Ishikawa (cell line): ENCODE measurements around the gene NUTF2.

Experiments used
- CEBPB ChIP-seq: IDR thresholded peaks from 2 replicates; pipeline ENCODE4 v1.6.1; 2012
- CREB1 ChIP-seq: IDR thresholded peaks from 2 replicates; pipeline ENCODE4 v1.6.1; 2012; ENCODE audit warnings: low read depth
- EGR1 ChIP-seq: IDR thresholded peaks from 2 replicates; pipeline ENCODE4 v1.6.1; 2012
- EP300 ChIP-seq: IDR thresholded peaks from 2 replicates; pipeline ENCODE4 v1.6.1; 2012; ENCODE audit warnings: borderline replicate concordance
- FOXM1 ChIP-seq: IDR thresholded peaks from 2 replicates; pipeline ENCODE4 v1.6.1; 2012; ENCODE audit warnings: low read depth, borderline replicate concordance
- NFIC ChIP-seq: IDR thresholded peaks from 2 replicates; pipeline ENCODE4 v1.6.1; 2012
- RAD21 ChIP-seq: IDR thresholded peaks from 2 replicates; pipeline ENCODE4 v1.6.1; 2012; ENCODE audit warnings: low read depth
- TAF1 ChIP-seq: IDR thresholded peaks from 2 replicates; pipeline ENCODE4 v1.6.1; 2012; ENCODE audit warnings: low read depth, mild to moderate bottlenecking
- TCF12 ChIP-seq: IDR thresholded peaks from 2 replicates; pipeline ENCODE4 v1.6.1; 2012; ENCODE audit warnings: low read depth
- TEAD4 ChIP-seq: IDR thresholded peaks from 2 replicates; pipeline ENCODE4 v1.6.1; 2012
- USF1 ChIP-seq: IDR thresholded peaks from 2 replicates; pipeline ENCODE4 v1.6.1; 2012
- YY1 ChIP-seq: IDR thresholded peaks from 2 replicates; pipeline ENCODE4 v1.6.1; 2012; ENCODE audit warnings: low read depth
- ZBTB7A ChIP-seq: IDR thresholded peaks from 2 replicates; pipeline ENCODE4 v1.6.1; 2012; ENCODE audit warnings: low read depth
- TF ChIP-seq, protein P1 (sequence below): IDR thresholded peaks from 2 replicates; pipeline ENCODE4 v1.6.1; 2012
- TF ChIP-seq, protein P2 (sequence below): IDR thresholded peaks from 2 replicates; pipeline ENCODE4 v1.6.1; 2012; ENCODE audit warnings: low read depth, mild to moderate bottlenecking

The NUTF2 gene

GRCh38 chr16:67846063-67846319, 742 bp upstream of the NUTF2 start:
- no peak for TF ChIP-seq FOXM1
- no peak for TF ChIP-seq USF1
- TF ChIP-seq TCF12, result no peak
- TF ChIP-seq TEAD4, result no peak
- TF ChIP-seq, protein P1, sequence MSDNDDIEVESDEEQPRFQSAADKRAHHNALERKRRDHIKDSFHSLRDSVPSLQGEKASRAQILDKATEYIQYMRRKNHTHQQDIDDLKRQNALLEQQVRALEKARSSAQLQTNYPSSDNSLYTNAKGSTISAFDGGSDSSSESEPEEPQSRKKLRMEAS, result no peak
- TF ChIP-seq, protein P2, sequence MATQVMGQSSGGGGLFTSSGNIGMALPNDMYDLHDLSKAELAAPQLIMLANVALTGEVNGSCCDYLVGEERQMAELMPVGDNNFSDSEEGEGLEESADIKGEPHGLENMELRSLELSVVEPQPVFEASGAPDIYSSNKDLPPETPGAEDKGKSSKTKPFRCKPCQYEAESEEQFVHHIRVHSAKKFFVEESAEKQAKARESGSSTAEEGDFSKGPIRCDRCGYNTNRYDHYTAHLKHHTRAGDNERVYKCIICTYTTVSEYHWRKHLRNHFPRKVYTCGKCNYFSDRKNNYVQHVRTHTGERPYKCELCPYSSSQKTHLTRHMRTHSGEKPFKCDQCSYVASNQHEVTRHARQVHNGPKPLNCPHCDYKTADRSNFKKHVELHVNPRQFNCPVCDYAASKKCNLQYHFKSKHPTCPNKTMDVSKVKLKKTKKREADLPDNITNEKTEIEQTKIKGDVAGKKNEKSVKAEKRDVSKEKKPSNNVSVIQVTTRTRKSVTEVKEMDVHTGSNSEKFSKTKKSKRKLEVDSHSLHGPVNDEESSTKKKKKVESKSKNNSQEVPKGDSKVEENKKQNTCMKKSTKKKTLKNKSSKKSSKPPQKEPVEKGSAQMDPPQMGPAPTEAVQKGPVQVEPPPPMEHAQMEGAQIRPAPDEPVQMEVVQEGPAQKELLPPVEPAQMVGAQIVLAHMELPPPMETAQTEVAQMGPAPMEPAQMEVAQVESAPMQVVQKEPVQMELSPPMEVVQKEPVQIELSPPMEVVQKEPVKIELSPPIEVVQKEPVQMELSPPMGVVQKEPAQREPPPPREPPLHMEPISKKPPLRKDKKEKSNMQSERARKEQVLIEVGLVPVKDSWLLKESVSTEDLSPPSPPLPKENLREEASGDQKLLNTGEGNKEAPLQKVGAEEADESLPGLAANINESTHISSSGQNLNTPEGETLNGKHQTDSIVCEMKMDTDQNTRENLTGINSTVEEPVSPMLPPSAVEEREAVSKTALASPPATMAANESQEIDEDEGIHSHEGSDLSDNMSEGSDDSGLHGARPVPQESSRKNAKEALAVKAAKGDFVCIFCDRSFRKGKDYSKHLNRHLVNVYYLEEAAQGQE, result no peak
- no peak for TF ChIP-seq EP300
- no peak for TF ChIP-seq EGR1

DNA sequence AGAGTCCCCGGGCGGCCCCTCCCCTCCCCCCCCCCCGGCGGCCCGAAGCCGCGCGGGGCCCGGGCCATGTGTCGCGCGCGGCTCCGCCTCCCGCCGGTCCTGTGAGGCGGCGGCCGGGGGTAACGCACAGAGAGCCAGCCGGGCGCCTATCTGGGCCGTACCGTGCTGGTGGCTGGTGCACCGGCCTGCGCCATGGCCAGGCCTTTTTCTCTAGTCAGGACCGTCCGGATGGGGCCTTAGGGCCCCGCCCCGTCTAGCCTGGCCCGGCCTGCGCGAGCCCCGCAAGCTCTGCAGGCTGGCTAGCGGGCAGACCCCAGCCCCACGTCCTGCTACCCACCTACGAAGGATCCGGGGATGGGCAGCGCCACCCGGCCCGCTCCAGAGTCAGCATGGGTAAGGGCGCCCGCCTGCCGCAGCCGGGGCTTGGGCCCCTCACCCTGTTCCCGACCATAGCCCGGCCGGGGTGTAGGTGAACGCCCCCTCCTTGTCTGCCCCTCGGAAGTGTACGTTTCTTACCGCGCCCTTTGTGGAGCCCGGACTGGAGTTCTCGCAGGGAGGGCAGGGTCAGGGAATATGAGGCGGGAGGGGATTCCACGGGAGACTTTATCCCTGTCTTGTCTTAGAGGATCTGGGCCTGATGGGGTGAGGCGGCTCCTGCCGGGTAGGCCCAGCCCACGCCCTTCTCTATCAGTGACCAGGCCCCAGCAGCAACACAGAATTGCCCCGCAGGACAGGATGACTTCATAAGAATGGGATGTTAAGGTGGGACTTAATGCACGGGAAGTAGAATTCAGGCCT, 530 bp downstream of the NUTF2 start, which contains the start of gene CENPT:
Gene CENPT, minus strand, starts transcription at position 630 of the 798 bp plus-strand sequence. CDS start 13,834 bp downstream, outside the sequence.
- TF ChIP-seq USF1 (no peak), TEAD4 (no peak), CEBPB (no peak), ZBTB7A (peak; percentile 69; the same call in 1 of the 2 replicates), TCF12 (0 out of 2 replicates have a peak, but pooled peaks have one; percentile 8), EGR1 (no peak)
- TF ChIP-seq, protein P1, result 0 out of 2 replicates have a peak, but pooled peaks have one; percentile 2
- TF ChIP-seq, protein P2, result no peak

GRCh38 chr16:67848118-67848517, 1.4 kb downstream of the NUTF2 start:
- no peak for TF ChIP-seq RAD21
- no peak for TF ChIP-seq EP300
- TF ChIP-seq YY1, result no peak
- no peak for TF ChIP-seq TAF1
- TF ChIP-seq NFIC, result no peak
- TF ChIP-seq CREB1, result no peak
- TF ChIP-seq EGR1, result no peak

DNA sequence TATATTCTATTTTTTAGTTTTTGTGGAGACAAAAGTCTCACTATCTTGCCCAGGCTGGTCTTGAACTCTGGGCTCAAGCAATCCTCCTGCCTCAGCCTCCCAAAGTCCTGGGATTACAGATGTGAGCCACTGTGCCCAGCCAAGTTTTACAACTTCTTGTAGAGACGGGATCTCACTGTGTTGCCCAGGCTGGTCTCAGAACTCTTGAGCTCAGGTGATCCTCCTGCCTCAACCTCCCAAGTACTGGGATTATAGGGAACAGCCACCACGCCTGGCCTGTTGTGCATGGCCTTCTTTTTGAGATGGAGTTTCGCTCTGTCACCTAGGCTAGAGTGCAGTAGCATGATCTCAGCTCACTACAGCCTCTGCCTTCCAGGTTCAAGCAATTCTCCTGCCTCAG, 6.9 kb downstream of the NUTF2 start:
- no peak for TF ChIP-seq USF1
- TF ChIP-seq EP300, result no peak
- TF ChIP-seq EGR1, result no peak
- TF ChIP-seq NFIC, result no peak
- no peak for TF ChIP-seq TEAD4
- TF ChIP-seq YY1, result no peak
- TF ChIP-seq, protein P2, result no peak
- TF ChIP-seq CEBPB, result no peak
- no peak for TF ChIP-seq CREB1
- TF ChIP-seq TCF12, result no peak
- no peak for TF ChIP-seq ZBTB7A
- no peak for TF ChIP-seq FOXM1
- no peak for TF ChIP-seq TAF1
- TF ChIP-seq, protein P1, result no peak
- TF ChIP-seq RAD21, result no peak
